Right atrium auricular region (tissue), 2 donors: ENCODE measurements around the gene ALDH2. TPM values are rescaled to one million over a fixed set of nuclear protein-coding genes. Genes with fewer than 3 reads are reported as not detected.
"Not testable (repeated sequence)": the region's sequence is repeated elsewhere in the genome, so short reads cannot be mapped to it uniquely, and the experiment has no call there.

Experiments
- DNase-seq: peaks from one replicate; pipeline ENCODE4 v3.0.0-alpha.2; 2019; ENCODE audit warnings: low spot score
- H3K27ac ChIP-seq, 2 donors: fragments of 200-600 bp; sonication (generic); 1 replicate in 1 of 2; 2 replicates in 1 of 2; pipeline ENCODE4 v1.5.1; 2016 to 2019
- H3K27me3 ChIP-seq, 2 donors: fragments of 200-600 bp; sonication (generic); one replicate each; pipeline versions ENCODE4 v1.5.1 to v1.6.0; 2017 to 2019
- H3K36me3 ChIP-seq: fragments of 200-600 bp; sonication (generic); one replicate; pipeline ENCODE4 v1.5.1; 2016
- H3K4me1 ChIP-seq, 2 donors: fragments of 200-600 bp; sonication (generic); one replicate each; pipeline versions ENCODE4 v1.5.1 to v1.6.0; 2017 to 2019
- H3K4me3 ChIP-seq, 2 donors: fragments of 200-600 bp; sonication (generic); 1 replicate in 1 of 2; 2 replicates in 1 of 2; pipeline ENCODE4 v1.5.1; 2017 to 2019; ENCODE audit warnings: mild to moderate bottlenecking in 1 of 2, moderate library complexity in 1 of 2
- H3K9me3 ChIP-seq, 2 donors: fragments of 200-600 bp; sonication (generic); one replicate each; pipeline ENCODE4 v1.5.1; 2019
- CTCF ChIP-seq, 2 donors: fragments of 200-600 bp; sonication (generic); IDR thresholded peaks; one replicate each; pipeline ENCODE4 v1.5.1; 2019; ENCODE audit warnings: antibody characterized with exemption in 2 of 2
- total RNA-seq, 2 donors: library from RNA; depleted of rRNA; stranded (reverse); fragments of >200 nt; gene quantifications; one replicate each; pipeline ENCODE4 v1.1.0, GENCODE V29; 2016

Gene ALDH2
- total RNA-seq, 2 donors from 2014 or later: 157 to 158 TPM

DNA sequence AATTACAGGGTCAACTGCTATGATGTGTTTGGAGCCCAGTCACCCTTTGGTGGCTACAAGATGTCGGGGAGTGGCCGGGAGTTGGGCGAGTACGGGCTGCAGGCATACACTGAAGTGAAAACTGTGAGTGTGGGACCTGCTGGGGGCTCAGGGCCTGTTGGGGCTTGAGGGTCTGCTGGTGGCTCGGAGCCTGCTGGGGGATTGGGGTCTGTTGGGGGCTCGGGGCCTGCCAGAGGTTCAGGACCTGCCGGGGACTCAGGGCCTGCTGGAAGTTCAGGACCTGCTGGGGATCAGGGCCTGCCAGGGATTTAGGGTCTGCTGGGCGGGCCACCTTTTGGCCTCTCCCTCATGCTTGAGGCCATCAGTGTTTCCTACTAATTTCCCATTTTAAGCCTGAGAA is 37.1 kb downstream of the ALDH2 start:
- no peak for TF ChIP-seq CTCF (IDR thresholded peaks at IDR 0.05)
- no peak for DNase-seq
- H3K9me3 ChIP-seq: no peaks in the 10 kb centered on the region
- H3K27ac ChIP-seq: no peak overlapping the region
- H3K4me3 ChIP-seq: no peak overlapping the region
- H3K36me3 ChIP-seq: peaks cover 78% of the 10 kb centered on the region
- no peaks in the 10 kb centered on the region for H3K27me3 ChIP-seq
- no peaks in the 10 kb centered on the region for H3K4me1 ChIP-seq

- no peaks in the 10 kb centered on the region for H3K4me1 ChIP-seq
- H3K9me3 ChIP-seq: no peaks in the 10 kb centered on the region
- H3K4me3 ChIP-seq: no peak overlapping the region
- H3K27ac ChIP-seq: no peak overlapping the region
- no peak for TF ChIP-seq CTCF (IDR thresholded peaks at IDR 0.05)
- peaks cover 74% of the 10 kb centered on the region for H3K36me3 ChIP-seq
- no peak for DNase-seq
- no peaks in the 10 kb centered on the region for H3K27me3 ChIP-seq
Observed at GRCh38 chr12:111806304-111806703, 39.6 kb downstream of the ALDH2 start.

DNA sequence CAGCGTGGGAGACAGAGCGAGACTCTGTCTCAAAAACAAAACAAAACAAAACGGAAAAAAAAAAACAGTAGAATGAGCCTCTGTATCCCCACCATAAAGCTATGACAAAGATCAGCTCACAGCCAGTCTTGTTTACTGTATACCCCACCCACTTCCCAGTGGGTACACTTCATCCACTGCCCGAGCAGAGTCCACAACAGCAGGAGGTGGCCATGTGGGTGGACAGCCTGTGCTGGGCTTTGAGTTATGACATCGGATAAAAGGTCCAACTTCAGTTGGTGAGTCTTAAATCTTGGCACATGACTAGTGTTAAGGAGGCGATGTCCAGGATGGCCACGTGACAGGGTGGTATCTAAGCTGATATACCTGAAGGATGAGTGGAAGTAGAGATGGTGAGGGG is 40.5 kb downstream of the ALDH2 start:
- H3K36me3 ChIP-seq: peaks cover 66% of the 10 kb centered on the region
- DNase-seq: no peak
- no peak overlapping the region for H3K27ac ChIP-seq
- H3K9me3 ChIP-seq: no peaks in the 10 kb centered on the region
- no peak for TF ChIP-seq CTCF (IDR thresholded peaks at IDR 0.05)
- no peaks in the 10 kb centered on the region for H3K4me1 ChIP-seq
- no peak overlapping the region for H3K4me3 ChIP-seq
- H3K27me3 ChIP-seq: no peaks in the 10 kb centered on the region

DNA sequence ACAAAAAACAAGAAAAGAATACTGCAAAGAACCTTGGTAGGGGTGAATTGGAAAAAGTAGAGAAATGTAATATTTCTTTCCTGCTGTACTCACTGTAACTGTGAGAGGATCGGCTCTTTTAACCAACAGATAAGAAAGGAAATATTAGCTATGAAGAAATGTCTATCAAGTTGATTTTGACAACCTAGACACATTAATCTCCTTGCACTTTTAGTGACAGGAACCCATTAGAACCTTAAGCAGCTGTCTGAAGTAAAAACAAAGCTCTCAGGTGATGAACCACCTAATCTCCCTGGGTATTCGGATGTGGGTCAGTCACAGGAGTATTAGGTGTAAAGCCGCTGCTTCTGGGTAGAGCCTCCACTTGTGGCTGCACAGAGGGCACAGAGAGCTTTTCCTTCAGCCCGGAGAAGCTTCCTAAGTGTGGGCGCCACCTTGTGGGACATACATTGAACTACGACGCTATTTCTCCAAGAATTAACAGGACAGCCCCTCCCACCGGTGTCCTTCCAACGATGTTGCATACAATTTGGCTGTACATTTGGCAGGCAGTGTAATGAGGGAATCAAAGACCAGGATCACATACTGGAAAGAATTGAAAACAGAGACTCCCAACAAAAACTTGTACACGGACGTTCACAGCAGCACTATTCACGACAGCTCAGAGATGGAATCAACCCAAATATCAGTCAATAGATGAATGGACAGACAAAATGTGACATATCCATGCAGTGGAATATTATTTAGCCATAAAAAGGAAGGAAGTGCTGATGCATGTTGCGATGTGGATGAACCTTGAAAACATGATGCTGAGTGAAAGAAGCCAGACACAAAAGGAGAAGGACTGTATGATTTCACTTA is 46.4 kb downstream of the ALDH2 start:
- Histone ChIP-seq H3K4me3 (no peak overlapping the region), H3K9me3 (no peaks in the 10 kb centered on the region), H3K4me1 (no peaks in the 10 kb centered on the region), H3K27me3 (no peaks in the 10 kb centered on the region), H3K36me3 (peaks cover 32% of the 10 kb centered on the region), H3K27ac (no peak overlapping the region)
- DNase-seq: peak; percentile 83
- TF ChIP-seq CTCF (IDR thresholded peaks at IDR 0.05): peak; percentile 42 to 88

GRCh38 chr12:111816065-111816615 is 49.4 kb downstream of the ALDH2 start:
- TF ChIP-seq CTCF (IDR thresholded peaks at IDR 0.05): no peak
- H3K27me3 ChIP-seq: no peaks in the 10 kb centered on the region
- H3K4me1 ChIP-seq: no peaks in the 10 kb centered on the region
- no peak for DNase-seq
- no peak overlapping the region for H3K4me3 ChIP-seq
- peaks cover 5% of the 10 kb centered on the region for H3K36me3 ChIP-seq
- no peak overlapping the region for H3K27ac ChIP-seq
- H3K9me3 ChIP-seq: no peaks in the 10 kb centered on the region

DNA sequence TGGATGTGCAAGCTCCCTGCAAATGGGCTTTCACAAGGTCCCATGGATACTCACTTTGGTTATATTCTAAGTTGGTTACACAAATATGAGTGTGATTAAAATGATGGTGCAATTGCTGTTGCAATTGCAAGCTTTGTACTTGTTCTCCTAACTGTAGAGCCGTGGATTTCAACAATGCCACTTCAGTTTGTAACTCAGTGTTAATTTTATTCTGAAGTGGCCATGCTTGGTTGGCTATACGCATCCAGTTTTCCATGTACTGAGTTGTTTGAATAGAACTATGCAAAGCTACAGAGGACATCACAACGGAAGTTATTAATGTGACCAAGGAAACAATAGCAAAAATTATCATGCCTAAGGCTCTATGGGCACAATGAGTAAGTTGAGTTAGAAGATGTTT is 50.2 kb downstream of the ALDH2 start:
- H3K4me3 ChIP-seq, H3K36me3 ChIP-seq, H3K27ac ChIP-seq, DNase-seq, H3K4me1 ChIP-seq, H3K27me3 ChIP-seq, H3K9me3 ChIP-seq: not testable (repeated sequence)
